ENCODE measurements around the gene LARGE2. TPM values are rescaled to one million over a fixed set of nuclear protein-coding genes. Genes with fewer than 3 reads are reported as not detected.

Gene LARGE2
- polyA plus RNA-seq, 1 donor from 2014 or later = not detected

DNA sequence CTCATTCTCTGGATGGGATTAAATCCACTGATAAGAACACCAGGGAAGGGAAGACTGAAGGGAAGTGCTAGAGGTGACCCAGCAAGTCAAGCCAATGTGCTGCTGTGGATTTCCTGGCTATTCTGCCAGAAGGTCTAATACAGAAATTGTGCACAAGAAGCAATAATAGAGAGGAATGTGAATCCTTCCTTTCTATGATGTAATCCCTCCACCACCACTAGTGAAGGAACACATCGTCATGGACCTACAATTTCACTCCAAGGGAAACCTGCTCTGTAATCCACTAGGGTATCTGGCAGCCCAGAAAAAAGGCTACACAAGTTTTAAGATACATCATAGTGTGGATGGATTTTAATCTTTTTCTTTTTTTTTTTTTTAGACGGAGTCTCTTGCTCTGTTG, 17.4 kb downstream of the LARGE2 start:
- Histone ChIP-seq H3K4me2 (ENCODE audit: low read length) (no peak overlapping the region), H3K4me3 (ENCODE audit: low read length) (no peak overlapping the region), H3F3A (ENCODE audit: insufficient read depth, low read length, poor library complexity, severe bottlenecking) (no peaks in the 10 kb centered on the region), H3K9me3 (ENCODE audit: low read length) (no peaks in the 10 kb centered on the region), H3K9ac (ENCODE audit: low read length) (no peak overlapping the region), H3K27me3 (ENCODE audit: insufficient read depth, low read depth, low read length) (no peaks in the 10 kb centered on the region), H3K27ac (ENCODE audit: low read length) (no peak overlapping the region), H3K79me2 (replicated peaks; ENCODE audit: insufficient read depth, low read length) (no peaks in the 10 kb centered on the region), H2AFZ (ENCODE audit: low read depth, low read length) (no peak overlapping the region), H3K9me2 (ENCODE audit: insufficient read depth, low read length) (no peaks in the 10 kb centered on the region), H4K20me1 (ENCODE audit: insufficient read depth) (no peaks in the 10 kb centered on the region), H3K36me3 (ENCODE audit: insufficient read depth, low read length) (peaks cover 5% of the 10 kb centered on the region)
- TF ChIP-seq POLR2AphosphoS5 (IDR thresholded peaks at IDR 0.05) (no peak), TAF1 (IDR thresholded peaks at IDR 0.05; ENCODE audit: low read depth) (no peak), EP300 (conservative IDR thresholded peaks at IDR 0.05; ENCODE audit: poor library complexity, severe bottlenecking) (no peak), SMC3 (conservative IDR thresholded peaks at IDR 0.05; ENCODE audit: poor library complexity) (no peak), EZH2 (IDR thresholded peaks at IDR 0.05; ENCODE audit: borderline replicate concordance, insufficient read depth, low read length, poor library complexity, severe bottlenecking) (no peak), RAD21 (conservative IDR thresholded peaks at IDR 0.05) (no peak), MXI1 (conservative IDR thresholded peaks at IDR 0.05; ENCODE audit: poor library complexity, severe bottlenecking) (no peak)
- TF ChIP-seq, protein P1, sequence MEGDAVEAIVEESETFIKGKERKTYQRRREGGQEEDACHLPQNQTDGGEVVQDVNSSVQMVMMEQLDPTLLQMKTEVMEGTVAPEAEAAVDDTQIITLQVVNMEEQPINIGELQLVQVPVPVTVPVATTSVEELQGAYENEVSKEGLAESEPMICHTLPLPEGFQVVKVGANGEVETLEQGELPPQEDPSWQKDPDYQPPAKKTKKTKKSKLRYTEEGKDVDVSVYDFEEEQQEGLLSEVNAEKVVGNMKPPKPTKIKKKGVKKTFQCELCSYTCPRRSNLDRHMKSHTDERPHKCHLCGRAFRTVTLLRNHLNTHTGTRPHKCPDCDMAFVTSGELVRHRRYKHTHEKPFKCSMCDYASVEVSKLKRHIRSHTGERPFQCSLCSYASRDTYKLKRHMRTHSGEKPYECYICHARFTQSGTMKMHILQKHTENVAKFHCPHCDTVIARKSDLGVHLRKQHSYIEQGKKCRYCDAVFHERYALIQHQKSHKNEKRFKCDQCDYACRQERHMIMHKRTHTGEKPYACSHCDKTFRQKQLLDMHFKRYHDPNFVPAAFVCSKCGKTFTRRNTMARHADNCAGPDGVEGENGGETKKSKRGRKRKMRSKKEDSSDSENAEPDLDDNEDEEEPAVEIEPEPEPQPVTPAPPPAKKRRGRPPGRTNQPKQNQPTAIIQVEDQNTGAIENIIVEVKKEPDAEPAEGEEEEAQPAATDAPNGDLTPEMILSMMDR (IDR thresholded peaks at IDR 0.05; ENCODE audit: poor library complexity, severe bottlenecking) = no peak
- TF ChIP-seq, protein P2, sequence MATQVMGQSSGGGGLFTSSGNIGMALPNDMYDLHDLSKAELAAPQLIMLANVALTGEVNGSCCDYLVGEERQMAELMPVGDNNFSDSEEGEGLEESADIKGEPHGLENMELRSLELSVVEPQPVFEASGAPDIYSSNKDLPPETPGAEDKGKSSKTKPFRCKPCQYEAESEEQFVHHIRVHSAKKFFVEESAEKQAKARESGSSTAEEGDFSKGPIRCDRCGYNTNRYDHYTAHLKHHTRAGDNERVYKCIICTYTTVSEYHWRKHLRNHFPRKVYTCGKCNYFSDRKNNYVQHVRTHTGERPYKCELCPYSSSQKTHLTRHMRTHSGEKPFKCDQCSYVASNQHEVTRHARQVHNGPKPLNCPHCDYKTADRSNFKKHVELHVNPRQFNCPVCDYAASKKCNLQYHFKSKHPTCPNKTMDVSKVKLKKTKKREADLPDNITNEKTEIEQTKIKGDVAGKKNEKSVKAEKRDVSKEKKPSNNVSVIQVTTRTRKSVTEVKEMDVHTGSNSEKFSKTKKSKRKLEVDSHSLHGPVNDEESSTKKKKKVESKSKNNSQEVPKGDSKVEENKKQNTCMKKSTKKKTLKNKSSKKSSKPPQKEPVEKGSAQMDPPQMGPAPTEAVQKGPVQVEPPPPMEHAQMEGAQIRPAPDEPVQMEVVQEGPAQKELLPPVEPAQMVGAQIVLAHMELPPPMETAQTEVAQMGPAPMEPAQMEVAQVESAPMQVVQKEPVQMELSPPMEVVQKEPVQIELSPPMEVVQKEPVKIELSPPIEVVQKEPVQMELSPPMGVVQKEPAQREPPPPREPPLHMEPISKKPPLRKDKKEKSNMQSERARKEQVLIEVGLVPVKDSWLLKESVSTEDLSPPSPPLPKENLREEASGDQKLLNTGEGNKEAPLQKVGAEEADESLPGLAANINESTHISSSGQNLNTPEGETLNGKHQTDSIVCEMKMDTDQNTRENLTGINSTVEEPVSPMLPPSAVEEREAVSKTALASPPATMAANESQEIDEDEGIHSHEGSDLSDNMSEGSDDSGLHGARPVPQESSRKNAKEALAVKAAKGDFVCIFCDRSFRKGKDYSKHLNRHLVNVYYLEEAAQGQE (IDR thresholded peaks at IDR 0.05; ENCODE audit: borderline replicate concordance) = no peak

DNA sequence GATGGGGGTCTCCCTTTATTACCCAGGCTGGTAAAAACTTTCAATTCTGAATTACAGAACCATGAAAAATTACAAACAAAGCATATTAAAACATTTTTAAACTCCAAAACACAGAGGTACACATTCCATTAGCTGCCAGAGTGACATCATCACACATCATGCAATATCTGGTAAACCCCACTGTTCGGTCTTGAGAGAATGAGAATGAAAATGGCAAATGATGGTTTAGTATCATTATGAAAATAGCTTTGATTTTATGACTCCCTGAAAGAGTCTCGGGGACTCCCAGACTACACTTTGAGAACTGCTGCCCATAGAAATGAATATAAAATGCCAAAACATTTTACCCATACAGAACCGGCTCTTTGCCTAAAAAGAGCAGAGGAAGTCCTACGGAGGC, 18.8 kb downstream of the LARGE2 start:
- TF ChIP-seq POLR2AphosphoS5 (IDR thresholded peaks at IDR 0.05) (no peak), SMC3 (conservative IDR thresholded peaks at IDR 0.05; ENCODE audit: poor library complexity) (no peak), RAD21 (conservative IDR thresholded peaks at IDR 0.05) (no peak), EZH2 (IDR thresholded peaks at IDR 0.05; ENCODE audit: borderline replicate concordance, insufficient read depth, low read length, poor library complexity, severe bottlenecking) (no peak), TAF1 (IDR thresholded peaks at IDR 0.05; ENCODE audit: low read depth) (no peak), MXI1 (conservative IDR thresholded peaks at IDR 0.05; ENCODE audit: poor library complexity, severe bottlenecking) (no peak), EP300 (conservative IDR thresholded peaks at IDR 0.05; ENCODE audit: poor library complexity, severe bottlenecking) (no peak)
- TF ChIP-seq, protein P2 (IDR thresholded peaks at IDR 0.05; ENCODE audit: borderline replicate concordance) = no peak
- TF ChIP-seq, protein P1 (IDR thresholded peaks at IDR 0.05; ENCODE audit: poor library complexity, severe bottlenecking) = no peak

More for the DNA sequence above, 18.8 kb downstream of the LARGE2 start:
- Histone ChIP-seq H3K4me2 (ENCODE audit: low read length) (no peak overlapping the region), H3K27me3 (ENCODE audit: insufficient read depth, low read depth, low read length) (no peaks in the 10 kb centered on the region), H3K27ac (ENCODE audit: low read length) (no peak overlapping the region), H3K9me2 (ENCODE audit: insufficient read depth, low read length) (no peaks in the 10 kb centered on the region), H3K79me2 (replicated peaks; ENCODE audit: insufficient read depth, low read length) (no peaks in the 10 kb centered on the region), H3K36me3 (ENCODE audit: insufficient read depth, low read length) (no peaks in the 10 kb centered on the region), H3F3A (ENCODE audit: insufficient read depth, low read length, poor library complexity, severe bottlenecking) (no peaks in the 10 kb centered on the region), H3K4me3 (ENCODE audit: low read length) (no peak overlapping the region), H3K9me3 (ENCODE audit: low read length) (no peaks in the 10 kb centered on the region), H3K9ac (ENCODE audit: low read length) (no peak overlapping the region), H2AFZ (ENCODE audit: low read depth, low read length) (no peak overlapping the region), H4K20me1 (ENCODE audit: insufficient read depth) (no peaks in the 10 kb centered on the region)

Data from neural cell (in vitro differentiated cells).